K562 (cell line): ENCODE results near the gene GBA2. TPM values are rescaled to one million over a fixed set of nuclear protein-coding genes. Genes with fewer than 3 reads are reported as not detected.

Experiments used
- ATAC-seq: fragments of 200-7000 bp; cut with Tn5 transposase; 3 replicates; pipeline ENCODE4 v1.9.1; 2020; ENCODE audit warnings: moderate library complexity
- BruUV-seq: library from RNA; stranded (reverse); fragments of 400-500 nt; replicated peaks from 2 replicates; lab custom pipeline; 2021; lab: Mats Ljungman, UMichigan
- CTCF ChIA-PET: fragments of 300-600 bp; formaldehyde crosslinking; extraction: SDS; loops from one replicate; lab custom pipeline; 2021; ENCODE audit warnings: low intra/inter-chr PET ratio; lab: Yijun Ruan, JAX
- POLR2A ChIA-PET: fragments of 300-600, 350-650 bp; sonication (Branson Sonifier 250); formaldehyde crosslinking; extraction: SDS; loops from one replicate; lab custom pipeline; 2021; ENCODE audit warnings: antibody characterized with exemption, inconsistent platforms; lab: Yijun Ruan, JAX
- DNase-seq, 4 experiments: peaks; one replicate each; pipeline versions ENCODE4 v3.0.0 to v3.0.0-alpha.2; 2011 to 2018; ENCODE audit warnings: low spot score in 3 of 4, mixed read lengths in 3 of 4; ENCODE audit errors: extremely low read depth in 1 of 4
- FAIRE-seq: peaks from 2 replicates; lab custom pipeline; 2011; peaks lifted over from hg19 to GRCh38; lab: Jason Lieb, UNC
- H2AFZ ChIP-seq: 2 replicates; pipeline ENCODE4 v1.6.0; 2011; ENCODE audit warnings: low read depth, low read length, control low read depth, inconsistent platforms
- H3K27ac ChIP-seq: fragments of 200-600 bp; 3 replicates; pipeline ENCODE4 v1.8.0; 2011; ENCODE audit warnings: low read depth, mild to moderate bottlenecking, control low read depth, inconsistent platforms, low read length, moderate library complexity, mixed read lengths; ENCODE audit errors: extremely low read depth
- H3K27me3 ChIP-seq, 2 experiments: fragments of 300-600 bp in 1 of 2; 2 replicates in 1 of 2; 3 replicates in 1 of 2; pipeline versions ENCODE4 v1.6.0 to v1.8.0; 2011; ENCODE audit warnings: inconsistent platforms in 2 of 2, low read length in 2 of 2, mild to moderate bottlenecking in 1 of 2, mixed read lengths in 1 of 2, moderate library complexity in 1 of 2; ENCODE audit not compliant: control insufficient read depth in 2 of 2, insufficient read depth in 2 of 2
- H3K36me3 ChIP-seq: fragments of 300-600 bp; 3 replicates; pipeline ENCODE4 v1.8.0; 2011; ENCODE audit warnings: mild to moderate bottlenecking, low read length, inconsistent platforms; ENCODE audit not compliant: control insufficient read depth, insufficient read depth
- H3K4me1 ChIP-seq, 2 experiments: fragments of 200-600 bp in 1 of 2; replicated peaks in 1 of 2; 2 replicates in 1 of 2; 3 replicates in 1 of 2; pipeline versions ENCODE4 v1.5.1 to v1.8.0; 2011; ENCODE audit warnings: inconsistent platforms in 2 of 2, low read length in 2 of 2, mild to moderate bottlenecking in 1 of 2, mixed read lengths in 1 of 2, moderate library complexity in 1 of 2; ENCODE audit not compliant: control insufficient read depth in 2 of 2, insufficient read depth in 2 of 2
- H3K4me2 ChIP-seq: 2 replicates; pipeline ENCODE4 v1.6.1; 2011; ENCODE audit warnings: low read length, control low read depth, inconsistent platforms, mixed read lengths; ENCODE audit not compliant: insufficient read depth
- H3K4me3 ChIP-seq: fragments of 200-600 bp; sonication (generic), shearing (Covaris generic); 2 replicates; pipeline ENCODE4 v1.5.1; 2016; ENCODE audit warnings: control low read depth, inconsistent platforms
- H3K79me2 ChIP-seq: fragments of 200-600 bp; 3 replicates; pipeline ENCODE4 v1.8.0; 2011; ENCODE audit warnings: low read length, inconsistent platforms; ENCODE audit not compliant: control insufficient read depth, insufficient read depth
- H3K9ac ChIP-seq, 2 experiments: 2 replicates each; pipeline versions ENCODE4 v1.6.0 to v1.6.1; 2011; ENCODE audit warnings: low read depth in 2 of 2, low read length in 2 of 2, control low read depth in 1 of 2, inconsistent platforms in 1 of 2, mild to moderate bottlenecking in 1 of 2, mixed read lengths in 1 of 2; ENCODE audit not compliant: insufficient read depth in 1 of 2
- H3K9me1 ChIP-seq: one replicate; pipeline ENCODE4 v1.6.0; 2011; ENCODE audit warnings: inconsistent platforms, mild to moderate bottlenecking, low read length, moderate library complexity; ENCODE audit not compliant: control insufficient read depth, insufficient read depth
- H3K9me3 ChIP-seq: replicated peaks from 2 replicates; pipeline ENCODE4 v1.5.1; 2011; ENCODE audit warnings: low read depth, low read length, inconsistent platforms; ENCODE audit not compliant: control insufficient read depth, insufficient read depth
- H4K20me1 ChIP-seq: replicated peaks from 2 replicates; pipeline ENCODE4 v1.6.1; 2011; ENCODE audit warnings: low read length, inconsistent platforms, mixed read lengths; ENCODE audit not compliant: control insufficient read depth, insufficient read depth
- EP300 ChIP-seq: IDR thresholded peaks from 2 replicates; pipeline ENCODE4 v1.6.1; 2012; ENCODE audit warnings: low read length, improper control_type of control experiment
- KLF6 ChIP-seq: fragments of 250-450 bp; sonication (Bioruptor Pico); IDR thresholded peaks from 2 replicates; pipeline ENCODE4 v1.4.0; 2020; ENCODE audit warnings: mild to moderate bottlenecking, moderate library complexity, borderline replicate concordance
- MBD1 ChIP-seq: fragments of 250-450 bp; sonication (Bioruptor Pico); IDR thresholded peaks from 2 replicates; pipeline ENCODE4 v1.8.0; 2022; ENCODE audit warnings: inconsistent platforms
- MCM5 ChIP-seq: fragments of 450-650 bp; IDR thresholded peaks from 2 replicates; pipeline ENCODE4 v1.6.1; 2016; ENCODE audit warnings: low read depth
- PURB ChIP-seq: sonication (generic); formaldehyde crosslinking; IDR thresholded peaks from 2 replicates; pipeline ENCODE4 v1.9.0; 2021; ENCODE audit warnings: low read depth, mild to moderate bottlenecking, missing genetic modification reagents
- SMARCB1 ChIP-seq: IDR thresholded peaks from 2 replicates; pipeline ENCODE4 v1.6.1; 2011; ENCODE audit warnings: improper control_type of control experiment, low read depth; ENCODE audit not compliant: insufficient read length
- YBX1 ChIP-seq: fragments of 450-650 bp; IDR thresholded peaks from 2 replicates; pipeline ENCODE4 v1.7.1; 2016; ENCODE audit warnings: mild to moderate bottlenecking
- ZNF212 ChIP-seq: fragments of 450-650 bp; formaldehyde crosslinking; IDR thresholded peaks from 2 replicates; pipeline ENCODE4 v1.4.0; 2020; ENCODE audit warnings: mild to moderate bottlenecking
- ZNF277 ChIP-seq: fragments of 250-450 bp; sonication (Bioruptor Pico); IDR thresholded peaks from 2 replicates; pipeline ENCODE4 v1.8.0; 2022; ENCODE audit warnings: inconsistent platforms, mild to moderate bottlenecking, moderate library complexity, borderline replicate concordance
- ZNF41 ChIP-seq: fragments of 250-450 bp; sonication (Bioruptor Pico); conservative IDR thresholded peaks from 2 replicates; pipeline ENCODE4 v1.4.0; 2020; ENCODE audit warnings: mild to moderate bottlenecking
- WGBS: fragments of 100-300 bp; shearing (Covaris generic); methylation state at CpG from one replicate; pipeline ENCODE4 v1.1.6; 2016; ENCODE audit warnings: low coverage, mixed read lengths; ENCODE audit not compliant: insufficient coverage; ENCODE audit errors: missing lambda C conversion rate; 5-methylcytosine and 5-hydroxymethylcytosine counted together
- in situ Hi-C: fragments of 300-500 bp; cut with MboI; formaldehyde crosslinking; loops from 4 replicates; pipeline ENCODE4 v1.15.0; 2018; ENCODE audit warnings: inconsistent platforms, mixed read lengths
- intact Hi-C: fragments of 100-400 bp; cut with micrococcal nuclease; formaldehyde crosslinking; loops from 2 replicates; pipeline ENCODE4 v1.14.2; 2022
- polyA plus RNA-seq, 8 experiments: library from polyadenylated mRNA; depleted of rRNA in 4 of 8; stranded (reverse) in 5 of 8; unstranded in 3 of 8; fragments of >200 nt; fragmentation: Nextera tagmentation in 2 of 8; fragmentation: Illumina TruSeq in 1 of 8; extraction: Ambion mirVana in 2 of 8; extraction: Trizol in 1 of 8; gene quantifications; 2 replicates each; pipeline versions ENCODE4 v1.2.1 to v1.2.3, GENCODE V29; 2011 to 2014; ENCODE audit warnings: inconsistent platforms in 1 of 8, missing spikeins in 1 of 8
- total RNA-seq, 7 experiments: library from RNA; depleted of rRNA in 6 of 7; stranded (reverse); fragments of >200 nt in 6 of 7; fragmentation: Illumina TruSeq in 2 of 7; extraction: Trizol in 2 of 7; gene quantifications; 2 replicates each; pipeline versions ENCODE4 v1.2.1 to v1.2.3, GENCODE V29; 2011 to 2021; ENCODE audit warnings: low replicate concordance in 1 of 7
- TF ChIP-seq, protein P1 (sequence below): fragments of 250-450 bp; sonication (Bioruptor Pico); IDR thresholded peaks from 2 replicates; pipeline ENCODE4 v1.9.0; 2021; ENCODE audit warnings: mild to moderate bottlenecking, inconsistent platforms
- TF ChIP-seq, protein P2 (sequence below): IDR thresholded peaks from 3 replicates; pipeline ENCODE4 v1.6.1; 2011; ENCODE audit warnings: borderline replicate concordance, mild to moderate bottlenecking; ENCODE audit not compliant: insufficient read length, insufficient read depth
- TF ChIP-seq, protein P3 (sequence below): fragments of 450-650 bp; IDR thresholded peaks from 2 replicates; pipeline ENCODE4 v1.6.1; 2016; ENCODE audit warnings: missing biosample characterization, missing genetic modification characterization

GBA2 gene
- total and polyA plus RNA-seq, 9 of the 15 experiments (the other 6 are each of a cell fraction or from before 2014, with no cell fraction given), result 14.1 to 60.4 (median 32.1) TPM

- TF ChIP-seq, protein P1, sequence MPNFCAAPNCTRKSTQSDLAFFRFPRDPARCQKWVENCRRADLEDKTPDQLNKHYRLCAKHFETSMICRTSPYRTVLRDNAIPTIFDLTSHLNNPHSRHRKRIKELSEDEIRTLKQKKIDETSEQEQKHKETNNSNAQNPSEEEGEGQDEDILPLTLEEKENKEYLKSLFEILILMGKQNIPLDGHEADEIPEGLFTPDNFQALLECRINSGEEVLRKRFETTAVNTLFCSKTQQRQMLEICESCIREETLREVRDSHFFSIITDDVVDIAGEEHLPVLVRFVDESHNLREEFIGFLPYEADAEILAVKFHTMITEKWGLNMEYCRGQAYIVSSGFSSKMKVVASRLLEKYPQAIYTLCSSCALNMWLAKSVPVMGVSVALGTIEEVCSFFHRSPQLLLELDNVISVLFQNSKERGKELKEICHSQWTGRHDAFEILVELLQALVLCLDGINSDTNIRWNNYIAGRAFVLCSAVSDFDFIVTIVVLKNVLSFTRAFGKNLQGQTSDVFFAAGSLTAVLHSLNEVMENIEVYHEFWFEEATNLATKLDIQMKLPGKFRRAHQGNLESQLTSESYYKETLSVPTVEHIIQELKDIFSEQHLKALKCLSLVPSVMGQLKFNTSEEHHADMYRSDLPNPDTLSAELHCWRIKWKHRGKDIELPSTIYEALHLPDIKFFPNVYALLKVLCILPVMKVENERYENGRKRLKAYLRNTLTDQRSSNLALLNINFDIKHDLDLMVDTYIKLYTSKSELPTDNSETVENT, result no peak
- TF ChIP-seq SMARCB1, result no peak
- TF ChIP-seq, all 486 proteins: peak for 0
Observed at GRCh38 chr9:35793461-35793860, 44.4 kb upstream of the GBA2 start (continued).

GRCh38 chr9:35792826-35793225 lies 43.8 kb upstream of the GBA2 start:
- POLR2A ChIA-PET, result interaction anchor here (0.6 to 0.7 kb wide), 2 partner anchors 9 to 57 kb away, joined by 3 read pairs; no protein-coding TSS in a partner anchor
- CTCF ChIA-PET, result no interaction called here
- no peak overlapping the region for H3K4me3 ChIP-seq
- no peak overlapping the region for H3K9ac ChIP-seq
- no peaks in the 10 kb centered on the region for H4K20me1 ChIP-seq
- intact Hi-C loops (no loop called here), in situ Hi-C loops (loop anchor here (10.0 kb wide), 1 partner anchor 92 kb away; no protein-coding TSS in a partner anchor)
- WGBS, result 91% methylated on average over 10 of the region's 14 CpGs
- no peak overlapping the region for H3K27ac ChIP-seq
- no peak for FAIRE-seq
- ATAC-seq, result no peak
- H3K9me1 ChIP-seq, result no peaks in the 10 kb centered on the region
- no TSS peak for BruUV-seq
- H3K27me3 ChIP-seq, result no peaks in the 10 kb centered on the region
- no peaks in the 10 kb centered on the region for H3K9me3 ChIP-seq
- DNase-seq, result no peak
- peaks cover 9 to 16% of the 10 kb centered on the region in 2 experiments; a peak in 4 of 5 replicates for H3K4me1 ChIP-seq
- no peak overlapping the region for H3K4me2 ChIP-seq
- H3K79me2 ChIP-seq, result no peaks in the 10 kb centered on the region
- H2AFZ ChIP-seq, result no peak overlapping the region
- H3K36me3 ChIP-seq, result peaks cover 9% of the 10 kb centered on the region; the same call in 2 of the 3 replicates
- TF ChIP-seq YBX1 (no peak), KLF6 (CRISPR knock-in tag) (no peak), EP300 (no peak), ZNF277 (no peak), MCM5 (no peak), MBD1 (no peak), ZNF212 (CRISPR knock-in tag) (no peak), ZNF41 (no peak), PURB (no peak)
- TF ChIP-seq, protein P2, sequence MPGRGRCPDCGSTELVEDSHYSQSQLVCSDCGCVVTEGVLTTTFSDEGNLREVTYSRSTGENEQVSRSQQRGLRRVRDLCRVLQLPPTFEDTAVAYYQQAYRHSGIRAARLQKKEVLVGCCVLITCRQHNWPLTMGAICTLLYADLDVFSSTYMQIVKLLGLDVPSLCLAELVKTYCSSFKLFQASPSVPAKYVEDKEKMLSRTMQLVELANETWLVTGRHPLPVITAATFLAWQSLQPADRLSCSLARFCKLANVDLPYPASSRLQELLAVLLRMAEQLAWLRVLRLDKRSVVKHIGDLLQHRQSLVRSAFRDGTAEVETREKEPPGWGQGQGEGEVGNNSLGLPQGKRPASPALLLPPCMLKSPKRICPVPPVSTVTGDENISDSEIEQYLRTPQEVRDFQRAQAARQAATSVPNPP, result no peak
- TF ChIP-seq, protein P3, sequence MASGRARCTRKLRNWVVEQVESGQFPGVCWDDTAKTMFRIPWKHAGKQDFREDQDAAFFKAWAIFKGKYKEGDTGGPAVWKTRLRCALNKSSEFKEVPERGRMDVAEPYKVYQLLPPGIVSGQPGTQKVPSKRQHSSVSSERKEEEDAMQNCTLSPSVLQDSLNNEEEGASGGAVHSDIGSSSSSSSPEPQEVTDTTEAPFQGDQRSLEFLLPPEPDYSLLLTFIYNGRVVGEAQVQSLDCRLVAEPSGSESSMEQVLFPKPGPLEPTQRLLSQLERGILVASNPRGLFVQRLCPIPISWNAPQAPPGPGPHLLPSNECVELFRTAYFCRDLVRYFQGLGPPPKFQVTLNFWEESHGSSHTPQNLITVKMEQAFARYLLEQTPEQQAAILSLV (tag), result no peak
